OCI-LY3 (cell line): Measurements from ENCODE around the gene KCTD2.
A peak's percentile ranks its signal among the peaks of the same experiment; 100 is the strongest.

ENCODE experiments used
- H2AFZ ChIP-seq: fragments of 200-600, 300-600 bp; shearing (Covaris generic); 2 replicates; pipeline ENCODE4 v1.6.0; 2014; ENCODE audit warnings: antibody characterized with exemption, low read depth, low read length
- H3K27ac ChIP-seq: fragments of 200-600, 300-600 bp; sonication (generic); 2 replicates; pipeline ENCODE4 v1.5.1; 2014; ENCODE audit warnings: mild to moderate bottlenecking, low read length, moderate library complexity, mixed read lengths
- H3K27me3 ChIP-seq: fragments of 200-600, 300-600 bp; sonication (generic); 2 replicates; pipeline ENCODE4 v1.6.1; 2014; ENCODE audit warnings: low read depth, low read length, mixed read lengths
- H3K36me3 ChIP-seq: fragments of 200-600, 300-600 bp; sonication (generic); replicated peaks from 2 replicates; pipeline ENCODE3; 2014; ENCODE audit warnings: low read depth, low read length, mixed read lengths
- H3K4me1 ChIP-seq: fragments of 300-600, 200-600 bp; sonication (generic); 2 replicates; pipeline ENCODE4 v1.6.1; 2014; ENCODE audit warnings: low read length, mixed read lengths
- H3K4me2 ChIP-seq: fragments of 200-600, 300-600 bp; sonication (generic); 2 replicates; pipeline ENCODE4 v1.6.1; 2014; ENCODE audit warnings: low read length, mixed read lengths
- H3K4me3 ChIP-seq: fragments of 300-600, 200-600 bp; sonication (generic); 2 replicates; pipeline ENCODE4 v1.5.1; 2014; ENCODE audit warnings: antibody characterized with exemption, mild to moderate bottlenecking, low read length, moderate library complexity
- H3K79me2 ChIP-seq: fragments of 300-600, 200-600 bp; shearing (Covaris generic); 2 replicates; pipeline ENCODE4 v1.6.1; 2014; ENCODE audit warnings: mild to moderate bottlenecking, low read length, mixed read lengths
- H3K9ac ChIP-seq: fragments of 300-600, 200-600 bp; shearing (Covaris generic); 2 replicates; pipeline ENCODE4 v1.6.0; 2014; ENCODE audit warnings: mild to moderate bottlenecking, low read length, moderate library complexity
- H3K9me3 ChIP-seq: fragments of 200-600, 300-600 bp; shearing (Covaris generic); 2 replicates; pipeline ENCODE4 v1.6.1; 2014; ENCODE audit warnings: low read length, mixed read lengths; ENCODE audit not compliant: insufficient read depth
- H4K20me1 ChIP-seq: fragments of 200-600, 300-600 bp; sonication (generic); 2 replicates; pipeline ENCODE4 v1.6.1; 2016; ENCODE audit warnings: low read length, mixed read lengths; ENCODE audit not compliant: insufficient read depth
- EZH2phosphoT487 ChIP-seq: fragments of 200-600 bp; shearing (Covaris generic); IDR thresholded peaks from 2 replicates; pipeline ENCODE4 v1.6.1; 2018; ENCODE audit warnings: antibody characterized with exemption, mixed run types, low read depth
- TF ChIP-seq, protein P1 (sequence below): fragments of 200-600, 300-600 bp; sonication (generic); IDR thresholded peaks from 2 replicates; pipeline ENCODE4 v1.5.1; 2014; ENCODE audit warnings: antibody characterized with exemption, low read length, low read depth

The KCTD2 gene

DNA sequence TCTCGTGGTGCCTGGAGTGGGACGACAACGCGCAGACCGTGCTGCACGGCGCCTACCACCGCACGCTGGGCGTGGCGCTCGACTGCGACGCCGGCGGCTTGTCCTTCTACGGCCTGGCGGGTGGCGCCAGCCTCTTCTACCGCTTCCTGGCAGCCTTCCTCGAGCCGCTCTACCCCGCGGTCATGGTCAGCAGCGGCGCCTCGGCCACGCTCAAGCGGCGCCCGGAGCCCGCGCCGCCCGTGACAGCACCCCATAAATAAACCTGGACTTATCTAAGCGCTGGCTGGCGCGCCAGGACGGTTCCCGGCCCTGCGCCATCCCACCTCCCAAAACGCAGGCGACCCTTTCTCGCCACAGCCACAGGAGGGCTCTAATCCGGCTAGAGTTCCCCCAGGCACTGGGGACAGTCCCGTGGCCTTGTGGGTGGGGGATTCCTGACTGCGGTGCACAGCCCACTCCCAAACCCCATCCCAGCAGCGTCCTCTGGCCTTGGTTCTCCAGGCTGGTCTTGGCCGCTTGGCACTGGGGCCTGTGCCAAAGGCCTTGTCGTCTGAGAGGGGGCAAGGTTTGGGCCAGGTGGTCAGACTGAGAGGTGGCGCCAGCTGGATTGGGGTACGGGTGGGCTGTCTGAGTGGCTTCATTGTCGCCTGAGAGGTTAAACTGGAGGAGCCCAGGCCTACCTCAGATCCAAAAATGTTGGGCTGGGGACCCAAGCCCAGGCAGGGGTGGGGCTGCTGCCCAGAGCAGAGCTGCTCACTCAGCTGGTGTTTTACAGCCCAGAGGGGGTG is 30.7 kb downstream of the KCTD2 start:
- Histone ChIP-seq H3K4me1 (peaks cover 31% of the 10 kb centered on the region), H3K9me3 (no peaks in the 10 kb centered on the region), H3K9ac (peak overlapping the region; percentile 79), H3K4me3 (peak overlapping the region; percentile 80), H3K79me2 (no peaks in the 10 kb centered on the region), H4K20me1 (no peaks in the 10 kb centered on the region), H3K36me3 (no peaks in the 10 kb centered on the region), H3K27me3 (peaks cover 5% of the 10 kb centered on the region; the same call in 1 of the 2 replicates), H3K27ac (peak overlapping the region; percentile 89), H2AFZ (peak overlapping the region; percentile 82), H3K4me2 (peak overlapping the region; percentile 100)
- TF ChIP-seq EZH2phosphoT487 = no peak
- TF ChIP-seq, protein P1, sequence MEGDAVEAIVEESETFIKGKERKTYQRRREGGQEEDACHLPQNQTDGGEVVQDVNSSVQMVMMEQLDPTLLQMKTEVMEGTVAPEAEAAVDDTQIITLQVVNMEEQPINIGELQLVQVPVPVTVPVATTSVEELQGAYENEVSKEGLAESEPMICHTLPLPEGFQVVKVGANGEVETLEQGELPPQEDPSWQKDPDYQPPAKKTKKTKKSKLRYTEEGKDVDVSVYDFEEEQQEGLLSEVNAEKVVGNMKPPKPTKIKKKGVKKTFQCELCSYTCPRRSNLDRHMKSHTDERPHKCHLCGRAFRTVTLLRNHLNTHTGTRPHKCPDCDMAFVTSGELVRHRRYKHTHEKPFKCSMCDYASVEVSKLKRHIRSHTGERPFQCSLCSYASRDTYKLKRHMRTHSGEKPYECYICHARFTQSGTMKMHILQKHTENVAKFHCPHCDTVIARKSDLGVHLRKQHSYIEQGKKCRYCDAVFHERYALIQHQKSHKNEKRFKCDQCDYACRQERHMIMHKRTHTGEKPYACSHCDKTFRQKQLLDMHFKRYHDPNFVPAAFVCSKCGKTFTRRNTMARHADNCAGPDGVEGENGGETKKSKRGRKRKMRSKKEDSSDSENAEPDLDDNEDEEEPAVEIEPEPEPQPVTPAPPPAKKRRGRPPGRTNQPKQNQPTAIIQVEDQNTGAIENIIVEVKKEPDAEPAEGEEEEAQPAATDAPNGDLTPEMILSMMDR = peak; percentile 57

DNA sequence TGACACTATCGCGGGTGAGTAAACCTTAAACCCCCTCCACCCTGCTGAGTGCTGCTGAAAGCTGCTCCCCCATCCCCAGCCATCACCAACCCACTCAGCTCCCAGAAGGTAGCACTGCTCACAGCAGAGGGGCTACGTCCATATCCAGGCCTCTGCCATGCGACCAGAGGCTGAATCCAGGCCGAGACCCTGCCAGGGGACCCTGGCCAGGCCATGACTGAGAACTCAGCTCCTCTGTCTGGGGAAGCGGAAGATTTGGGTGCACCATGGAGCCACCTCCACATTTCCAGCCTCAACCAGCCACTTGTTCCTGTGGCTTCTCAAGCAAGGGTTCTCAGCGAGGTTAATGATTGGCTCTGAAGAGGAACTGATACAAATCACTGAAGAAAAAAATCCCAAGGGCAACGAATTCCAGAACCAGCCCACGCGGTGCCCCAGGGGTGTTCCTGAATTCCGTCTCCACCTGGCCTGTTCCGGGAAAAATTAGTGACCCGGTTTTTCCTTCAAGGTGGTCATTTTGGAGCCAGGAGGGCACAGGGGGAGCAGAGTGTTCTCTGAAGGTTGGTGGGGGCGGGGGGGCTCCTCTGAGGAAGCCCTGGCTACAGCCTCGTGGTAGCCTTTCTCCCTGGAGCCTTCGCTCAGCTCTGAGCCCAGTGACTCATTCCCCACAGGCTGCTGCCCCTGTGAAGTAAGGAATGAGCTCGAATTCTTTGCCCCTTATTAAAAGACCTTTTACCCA is 31.4 kb downstream of the KCTD2 start:
- Histone ChIP-seq H3K4me3 (peak overlapping the region; percentile 80), H3K27ac (peak overlapping the region; percentile 89), H3K4me1 (peaks cover 31% of the 10 kb centered on the region), H3K79me2 (no peaks in the 10 kb centered on the region), H3K9me3 (no peaks in the 10 kb centered on the region), H3K9ac (peak overlapping the region; percentile 79), H3K4me2 (peak overlapping the region; percentile 100), H3K27me3 (peaks cover 5% of the 10 kb centered on the region; the same call in 1 of the 2 replicates), H3K36me3 (no peaks in the 10 kb centered on the region), H2AFZ (no peak overlapping the region), H4K20me1 (no peaks in the 10 kb centered on the region)
- no peak for TF ChIP-seq EZH2phosphoT487
- TF ChIP-seq, protein P1 = no peak

DNA sequence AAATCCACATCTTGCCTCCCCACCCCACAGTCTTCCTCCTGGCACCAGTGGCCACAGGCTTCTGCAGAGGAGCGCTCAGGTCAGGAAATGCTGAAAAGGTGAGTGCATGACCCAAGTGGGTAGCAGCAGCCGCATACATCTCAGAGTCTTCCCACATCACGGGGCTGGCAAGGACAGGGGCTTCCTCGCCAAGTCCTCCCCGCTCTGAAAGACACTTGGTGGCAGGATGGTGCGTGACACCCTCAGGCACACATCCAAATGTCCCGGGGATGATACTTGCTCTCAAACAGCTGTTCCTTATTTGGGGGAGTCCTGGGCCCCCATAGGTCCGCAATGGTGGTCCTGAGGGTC is 32.0 kb downstream of the KCTD2 start:
- peak overlapping the region; percentile 100 for H3K4me2 ChIP-seq
- H3K27me3 ChIP-seq = peaks cover 5% of the 10 kb centered on the region; the same call in 1 of the 2 replicates
- peak overlapping the region; percentile 79 for H3K9ac ChIP-seq
- H3K4me1 ChIP-seq = peaks cover 31% of the 10 kb centered on the region
- peak overlapping the region; percentile 89 for H3K27ac ChIP-seq
- H3K9me3 ChIP-seq = no peaks in the 10 kb centered on the region
- H3K4me3 ChIP-seq = peak overlapping the region; percentile 80
- no peaks in the 10 kb centered on the region for H3K36me3 ChIP-seq
- no peak overlapping the region for H2AFZ ChIP-seq
- no peaks in the 10 kb centered on the region for H4K20me1 ChIP-seq
- TF ChIP-seq, protein P1 = no peak
- TF ChIP-seq EZH2phosphoT487 = no peak
- H3K79me2 ChIP-seq = no peaks in the 10 kb centered on the region
